ENCODE measurements around the gene ADAMTSL1. TPM values are rescaled to one million over a fixed set of nuclear protein-coding genes. Genes with fewer than 3 reads are reported as not detected.

The ADAMTSL1 gene
- polyA plus RNA-seq, 1 experiment, result 17.2 TPM

DNA sequence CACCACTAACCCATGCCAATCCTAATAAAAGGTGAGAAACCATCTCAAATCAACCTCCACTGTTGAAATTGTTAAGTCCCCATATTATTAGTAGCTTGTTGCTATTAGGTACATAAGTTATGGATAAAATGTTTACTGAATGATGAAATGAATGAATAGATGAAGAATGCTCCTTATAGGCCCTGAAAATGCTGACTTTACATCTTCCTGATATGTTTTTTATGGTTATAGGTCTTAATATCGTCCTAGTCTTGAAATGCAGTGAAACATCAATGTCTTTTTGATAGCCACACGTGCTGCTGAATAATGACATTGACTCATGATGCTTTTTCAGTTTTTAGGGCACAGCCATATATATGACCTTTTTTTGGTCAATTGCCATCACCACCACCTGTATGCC is 281.3 kb downstream of the ADAMTSL1 start:
- H3K36me3 ChIP-seq (ENCODE audit: control insufficient read depth, insufficient read depth, low read length), result no peaks in the 10 kb centered on the region
- ChIA-PET POLR2A (no interaction called here), CTCF (interaction anchor here (1.0 kb wide), 1 partner anchor 312 kb away, joined by 3 read pairs; no protein-coding TSS in a partner anchor)
- no peak for DNase-seq (ENCODE audit: low read depth)
- no peak overlapping the region for H3K4me3 ChIP-seq (ENCODE audit: low read depth, low read length)
- TF ChIP-seq, protein P1, sequence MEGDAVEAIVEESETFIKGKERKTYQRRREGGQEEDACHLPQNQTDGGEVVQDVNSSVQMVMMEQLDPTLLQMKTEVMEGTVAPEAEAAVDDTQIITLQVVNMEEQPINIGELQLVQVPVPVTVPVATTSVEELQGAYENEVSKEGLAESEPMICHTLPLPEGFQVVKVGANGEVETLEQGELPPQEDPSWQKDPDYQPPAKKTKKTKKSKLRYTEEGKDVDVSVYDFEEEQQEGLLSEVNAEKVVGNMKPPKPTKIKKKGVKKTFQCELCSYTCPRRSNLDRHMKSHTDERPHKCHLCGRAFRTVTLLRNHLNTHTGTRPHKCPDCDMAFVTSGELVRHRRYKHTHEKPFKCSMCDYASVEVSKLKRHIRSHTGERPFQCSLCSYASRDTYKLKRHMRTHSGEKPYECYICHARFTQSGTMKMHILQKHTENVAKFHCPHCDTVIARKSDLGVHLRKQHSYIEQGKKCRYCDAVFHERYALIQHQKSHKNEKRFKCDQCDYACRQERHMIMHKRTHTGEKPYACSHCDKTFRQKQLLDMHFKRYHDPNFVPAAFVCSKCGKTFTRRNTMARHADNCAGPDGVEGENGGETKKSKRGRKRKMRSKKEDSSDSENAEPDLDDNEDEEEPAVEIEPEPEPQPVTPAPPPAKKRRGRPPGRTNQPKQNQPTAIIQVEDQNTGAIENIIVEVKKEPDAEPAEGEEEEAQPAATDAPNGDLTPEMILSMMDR (IDR thresholded peaks at IDR 0.05; ENCODE audit: insufficient read depth, low read depth, low read length), result no peak
- H3K27me3 ChIP-seq (ENCODE audit: control insufficient read depth, insufficient read depth, low read length), result no peaks in the 10 kb centered on the region

DNA sequence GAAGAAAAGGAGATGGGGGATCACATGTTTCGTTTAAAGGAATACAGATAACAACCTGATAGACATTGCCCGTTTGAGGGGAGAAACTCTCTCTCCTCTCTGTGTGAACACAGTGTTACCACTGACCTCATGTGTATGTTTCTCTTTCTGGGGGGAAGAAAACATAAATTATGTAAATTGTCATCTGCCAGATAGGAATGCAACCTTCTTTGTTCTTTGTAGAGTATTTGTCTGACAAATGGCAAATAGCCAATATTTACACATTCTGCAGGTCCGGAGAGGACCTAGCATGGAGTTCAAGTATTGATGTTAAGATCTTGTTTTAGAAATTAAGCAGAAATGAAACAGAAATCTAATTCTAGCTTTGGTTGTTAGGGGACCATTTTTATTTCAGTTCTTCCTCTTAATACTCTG is 282.8 kb downstream of the ADAMTSL1 start:
- TF ChIP-seq, protein P1 (IDR thresholded peaks at IDR 0.05; ENCODE audit: insufficient read depth, low read depth, low read length), result no peak
- Histone ChIP-seq H3K27me3 (ENCODE audit: control insufficient read depth, insufficient read depth, low read length) (no peaks in the 10 kb centered on the region), H3K36me3 (ENCODE audit: control insufficient read depth, insufficient read depth, low read length) (no peaks in the 10 kb centered on the region), H3K4me3 (ENCODE audit: low read depth, low read length) (no peak overlapping the region)
- ChIA-PET POLR2A (no interaction called here), CTCF (interaction anchor here (0.6 to 2.5 kb wide), 3 partner anchors 9 to 303 kb away, joined by 3 to 8 read pairs (median 4); no protein-coding TSS in a partner anchor)
- DNase-seq (ENCODE audit: low read depth), result no peak

DNA sequence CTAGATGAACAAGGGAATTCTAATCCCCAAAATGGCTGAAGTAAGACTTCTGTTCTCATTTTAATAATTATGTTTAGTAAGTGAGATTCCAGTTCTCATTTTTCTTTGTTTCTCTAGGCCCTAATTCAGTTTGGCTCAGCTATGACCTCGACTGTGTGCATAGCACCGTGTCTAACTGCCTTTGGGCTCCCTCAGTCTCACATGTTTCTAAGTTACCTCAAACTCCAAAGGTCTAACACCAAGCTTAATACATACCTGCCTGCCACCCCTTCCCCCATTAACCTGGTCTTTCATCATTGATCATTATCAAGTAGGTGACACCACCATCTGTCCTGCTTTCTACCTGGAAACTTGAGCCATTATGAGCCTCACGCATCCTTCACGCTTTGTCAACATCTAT is 285.9 kb downstream of the ADAMTSL1 start:
- TF ChIP-seq, protein P1 (IDR thresholded peaks at IDR 0.05; ENCODE audit: insufficient read depth, low read depth, low read length), result no peak
- Histone ChIP-seq H3K36me3 (ENCODE audit: control insufficient read depth, insufficient read depth, low read length) (no peaks in the 10 kb centered on the region), H3K27me3 (ENCODE audit: control insufficient read depth, insufficient read depth, low read length) (no peaks in the 10 kb centered on the region), H3K4me3 (ENCODE audit: low read depth, low read length) (no peak overlapping the region)
- CTCF ChIA-PET, result no interaction called here
- no peak for DNase-seq (ENCODE audit: low read depth)
- POLR2A ChIA-PET, result no interaction called here

DNA sequence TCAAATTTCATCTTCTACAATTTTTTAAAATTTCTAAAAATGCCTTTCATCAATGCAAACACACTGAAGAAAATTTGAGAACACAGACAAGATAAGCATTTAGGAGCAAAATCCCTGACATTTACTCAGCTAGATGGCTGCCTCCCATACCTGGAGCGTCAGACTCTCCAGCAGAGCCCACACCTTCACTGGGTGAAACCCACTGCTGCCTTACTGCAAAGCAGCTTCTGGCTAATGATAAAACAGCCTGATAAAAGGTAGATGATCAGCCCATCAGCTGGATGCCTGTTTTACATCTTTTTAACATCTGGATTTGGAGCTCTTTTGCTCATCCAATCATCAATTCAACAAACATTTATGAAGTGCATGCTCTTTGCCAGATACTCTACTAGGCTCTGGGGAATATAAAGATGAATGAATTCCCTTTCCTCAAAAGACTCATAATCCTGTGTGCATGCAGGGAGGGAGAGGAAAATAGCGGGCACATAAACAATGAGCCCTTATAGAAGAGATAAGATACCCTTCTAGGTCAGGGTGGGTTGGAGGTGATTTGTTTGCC is 287.9 kb downstream of the ADAMTSL1 start:
- no peaks in the 10 kb centered on the region for H3K36me3 ChIP-seq (ENCODE audit: control insufficient read depth, insufficient read depth, low read length)

DNA sequence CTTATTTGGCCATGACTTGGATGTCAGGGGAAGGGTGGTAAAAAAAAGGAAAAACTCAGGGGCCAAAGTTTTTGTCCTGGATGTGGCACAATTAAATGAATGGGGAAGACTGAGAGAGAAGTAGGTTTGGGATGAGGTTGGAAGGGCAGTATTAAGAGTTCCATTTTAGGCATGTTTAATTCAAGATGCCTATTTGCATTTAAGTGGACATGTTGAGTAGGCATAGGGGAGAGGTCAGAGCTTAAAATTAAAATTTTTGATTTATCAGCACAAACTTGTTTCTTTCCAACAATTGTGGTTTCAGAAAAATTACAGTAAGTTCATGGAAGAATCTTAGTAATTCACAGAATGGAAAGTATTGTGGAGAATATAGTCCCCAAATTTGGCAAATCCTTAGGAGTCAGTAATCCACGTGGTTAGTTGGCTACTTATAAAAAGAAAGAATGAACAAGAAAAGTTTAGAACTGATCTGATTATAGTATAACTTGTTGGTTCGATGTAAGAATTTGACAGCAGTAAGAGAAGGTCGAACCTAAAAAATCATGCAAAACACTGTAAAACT is 293.1 kb downstream of the ADAMTSL1 start:
- CTCF ChIA-PET, result no interaction called here
- POLR2A ChIA-PET, result no interaction called here
- no peaks in the 10 kb centered on the region for H3K36me3 ChIP-seq (ENCODE audit: control insufficient read depth, insufficient read depth, low read length)
- TF ChIP-seq, protein P1 (IDR thresholded peaks at IDR 0.05; ENCODE audit: insufficient read depth, low read depth, low read length), result no peak
- no peak for DNase-seq (ENCODE audit: low read depth)
- no peak overlapping the region for H3K4me3 ChIP-seq (ENCODE audit: low read depth, low read length)
- H3K27me3 ChIP-seq (ENCODE audit: control insufficient read depth, insufficient read depth, low read length), result no peaks in the 10 kb centered on the region

More for the DNA sequence above, 287.9 kb downstream of the ADAMTSL1 start:
- ChIA-PET CTCF (no interaction called here), POLR2A (no interaction called here)
- TF ChIP-seq, protein P1 (IDR thresholded peaks at IDR 0.05; ENCODE audit: insufficient read depth, low read depth, low read length), result no peak
- Histone ChIP-seq H3K4me3 (ENCODE audit: low read depth, low read length) (no peak overlapping the region), H3K27me3 (ENCODE audit: control insufficient read depth, insufficient read depth, low read length) (no peaks in the 10 kb centered on the region)
- DNase-seq (ENCODE audit: low read depth), result no peak
